Chondrocyte (in vitro differentiated cells): ENCODE data around the gene UGT1A1. TPM values are rescaled to one million over a fixed set of nuclear protein-coding genes. Genes with fewer than 3 reads are reported as not detected.

Experiments
- DNase-seq: peaks from one replicate; pipeline ENCODE4 v3.0.0; 2021; ENCODE audit warnings: mixed read lengths, low spot score
- H3K27ac Mint-ChIP-seq: one replicate; pipeline ENCODE4 v1.8.0; 2021; ENCODE audit warnings: mild to moderate bottlenecking, moderate library complexity, mixed read lengths; ENCODE audit not compliant: unreplicated experiment
- H3K27me3 Mint-ChIP-seq: 2 replicates; pipeline ENCODE4 v1.8.0; 2021; ENCODE audit warnings: low read depth, mixed read lengths
- H3K36me3 Mint-ChIP-seq: 2 replicates; pipeline ENCODE4 v1.8.0; 2021; ENCODE audit warnings: low read depth, mixed read lengths
- H3K4me1 Mint-ChIP-seq: 2 replicates; pipeline ENCODE4 v1.8.0; 2021; ENCODE audit warnings: low read depth, mild to moderate bottlenecking, mixed read lengths
- H3K4me3 Mint-ChIP-seq: one replicate; pipeline ENCODE4 v1.8.0; 2021; ENCODE audit warnings: mild to moderate bottlenecking, moderate library complexity, mixed read lengths; ENCODE audit not compliant: unreplicated experiment
- H3K9me3 Mint-ChIP-seq: 2 replicates; pipeline ENCODE4 v1.8.0; 2021; ENCODE audit warnings: low read depth, mixed read lengths
- total RNA-seq: library from RNA; stranded (reverse); gene quantifications from 3 replicates; pipeline ENCODE4 v1.2.1, GENCODE V29; 2021
- TF ChIP-seq, protein P1 (sequence below): fragments of 200-600 bp; sonication (generic); IDR thresholded peaks from 2 replicates; pipeline ENCODE4 v1.5.0; 2021; ENCODE audit warnings: antibody characterized with exemption, mild to moderate bottlenecking, moderate library complexity

Gene UGT1A1
- total RNA-seq, 1 donor from 2014 or later, result not detected

- TF ChIP-seq, protein P1, sequence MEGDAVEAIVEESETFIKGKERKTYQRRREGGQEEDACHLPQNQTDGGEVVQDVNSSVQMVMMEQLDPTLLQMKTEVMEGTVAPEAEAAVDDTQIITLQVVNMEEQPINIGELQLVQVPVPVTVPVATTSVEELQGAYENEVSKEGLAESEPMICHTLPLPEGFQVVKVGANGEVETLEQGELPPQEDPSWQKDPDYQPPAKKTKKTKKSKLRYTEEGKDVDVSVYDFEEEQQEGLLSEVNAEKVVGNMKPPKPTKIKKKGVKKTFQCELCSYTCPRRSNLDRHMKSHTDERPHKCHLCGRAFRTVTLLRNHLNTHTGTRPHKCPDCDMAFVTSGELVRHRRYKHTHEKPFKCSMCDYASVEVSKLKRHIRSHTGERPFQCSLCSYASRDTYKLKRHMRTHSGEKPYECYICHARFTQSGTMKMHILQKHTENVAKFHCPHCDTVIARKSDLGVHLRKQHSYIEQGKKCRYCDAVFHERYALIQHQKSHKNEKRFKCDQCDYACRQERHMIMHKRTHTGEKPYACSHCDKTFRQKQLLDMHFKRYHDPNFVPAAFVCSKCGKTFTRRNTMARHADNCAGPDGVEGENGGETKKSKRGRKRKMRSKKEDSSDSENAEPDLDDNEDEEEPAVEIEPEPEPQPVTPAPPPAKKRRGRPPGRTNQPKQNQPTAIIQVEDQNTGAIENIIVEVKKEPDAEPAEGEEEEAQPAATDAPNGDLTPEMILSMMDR, result no peak
- no peaks in the 10 kb centered on the region for H3K9me3 Mint-ChIP-seq
- H3K36me3 Mint-ChIP-seq, result no peaks in the 10 kb centered on the region
- no peak for DNase-seq
- no peak overlapping the region for H3K4me3 Mint-ChIP-seq
- no peak overlapping the region for H3K27ac Mint-ChIP-seq
- peaks cover 2% of the 10 kb centered on the region for H3K4me1 Mint-ChIP-seq
- H3K27me3 Mint-ChIP-seq, result peaks cover 26% of the 10 kb centered on the region
Observed at GRCh38 chr2:233807966-233808935, 48.2 kb downstream of the UGT1A1 start.

GRCh38 chr2:233810385-233810784, 50.3 kb downstream of the UGT1A1 start:
- no peak for DNase-seq

DNA sequence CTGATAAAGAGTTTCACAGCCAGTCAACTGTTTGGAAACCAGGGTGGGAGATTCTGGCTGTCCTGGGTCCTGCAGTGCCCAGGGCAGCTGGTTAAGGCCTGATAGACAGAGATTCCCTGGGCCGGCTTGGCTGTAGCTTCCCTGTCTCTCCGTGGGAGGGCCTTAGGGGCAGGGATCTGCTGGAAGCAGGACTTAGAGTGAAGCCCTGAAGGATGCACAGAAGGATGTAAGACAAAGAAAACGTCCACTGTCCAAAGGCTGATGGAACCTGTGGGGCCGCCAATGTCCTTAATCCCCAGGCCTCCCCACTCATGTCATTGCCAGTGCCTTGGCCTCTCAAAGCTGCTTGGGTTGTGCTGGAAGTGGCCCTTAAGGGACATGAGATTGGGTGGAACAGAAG, 51.0 kb downstream of the UGT1A1 start:
- H3K4me3 Mint-ChIP-seq, result no peak overlapping the region
- no peaks in the 10 kb centered on the region for H3K36me3 Mint-ChIP-seq
- H3K9me3 Mint-ChIP-seq, result no peaks in the 10 kb centered on the region
- H3K4me1 Mint-ChIP-seq, result peaks cover 8% of the 10 kb centered on the region
- DNase-seq, result peak; percentile 52
- no peak overlapping the region for H3K27ac Mint-ChIP-seq
- TF ChIP-seq, protein P1, result no peak
- peaks cover 12% of the 10 kb centered on the region for H3K27me3 Mint-ChIP-seq

More at GRCh38 chr2:233810385-233810784, 50.3 kb downstream of the UGT1A1 start:
- TF ChIP-seq, protein P1, result no peak
- Mint-ChIP-seq H3K27me3 (peaks cover 15% of the 10 kb centered on the region), H3K27ac (no peak overlapping the region), H3K4me3 (no peak overlapping the region), H3K36me3 (no peaks in the 10 kb centered on the region), H3K9me3 (no peaks in the 10 kb centered on the region), H3K4me1 (peaks cover 2% of the 10 kb centered on the region)

DNA sequence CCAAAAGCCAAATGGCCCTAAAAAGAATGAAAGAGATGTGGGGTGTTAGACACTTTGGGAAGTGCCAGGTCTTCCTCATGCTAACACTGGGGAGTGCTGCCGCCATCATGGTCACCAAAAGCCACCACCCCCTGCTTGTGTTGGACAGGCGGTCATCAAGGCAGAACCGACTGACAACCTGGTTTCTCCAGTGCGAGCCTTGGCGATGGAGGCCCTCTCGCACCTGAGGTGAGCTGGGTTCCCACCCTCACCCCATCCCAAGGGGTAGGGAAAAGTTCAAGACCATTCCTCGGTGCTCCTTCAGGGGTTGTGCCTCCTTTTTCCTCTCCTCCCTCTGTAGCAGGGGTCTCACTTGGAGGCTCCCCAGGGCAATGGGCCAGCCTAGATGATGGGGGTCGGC, 51.7 kb downstream of the UGT1A1 start:
- Mint-ChIP-seq H3K4me3 (no peak overlapping the region), H3K36me3 (no peaks in the 10 kb centered on the region), H3K27ac (no peak overlapping the region), H3K27me3 (peaks cover 12% of the 10 kb centered on the region), H3K9me3 (no peaks in the 10 kb centered on the region), H3K4me1 (peaks cover 14% of the 10 kb centered on the region)
- TF ChIP-seq, protein P1, result no peak
- DNase-seq, result no peak

GRCh38 chr2:233813236-233814055, 53.4 kb downstream of the UGT1A1 start:
- peaks cover 12% of the 10 kb centered on the region for H3K27me3 Mint-ChIP-seq
- no peaks in the 10 kb centered on the region for H3K9me3 Mint-ChIP-seq
- H3K4me3 Mint-ChIP-seq, result no peak overlapping the region
- DNase-seq, result no peak
- no peak overlapping the region for H3K27ac Mint-ChIP-seq
- peaks cover 1% of the 10 kb centered on the region for H3K36me3 Mint-ChIP-seq
- peaks cover 26% of the 10 kb centered on the region for H3K4me1 Mint-ChIP-seq
- TF ChIP-seq, protein P1, result no peak
